ENCODE results near the gene ELANE.
"Not testable (repeated sequence)": the region's sequence is repeated elsewhere in the genome, so short reads cannot be mapped to it uniquely, and the experiment has no call there.

ELANE gene

DNA sequence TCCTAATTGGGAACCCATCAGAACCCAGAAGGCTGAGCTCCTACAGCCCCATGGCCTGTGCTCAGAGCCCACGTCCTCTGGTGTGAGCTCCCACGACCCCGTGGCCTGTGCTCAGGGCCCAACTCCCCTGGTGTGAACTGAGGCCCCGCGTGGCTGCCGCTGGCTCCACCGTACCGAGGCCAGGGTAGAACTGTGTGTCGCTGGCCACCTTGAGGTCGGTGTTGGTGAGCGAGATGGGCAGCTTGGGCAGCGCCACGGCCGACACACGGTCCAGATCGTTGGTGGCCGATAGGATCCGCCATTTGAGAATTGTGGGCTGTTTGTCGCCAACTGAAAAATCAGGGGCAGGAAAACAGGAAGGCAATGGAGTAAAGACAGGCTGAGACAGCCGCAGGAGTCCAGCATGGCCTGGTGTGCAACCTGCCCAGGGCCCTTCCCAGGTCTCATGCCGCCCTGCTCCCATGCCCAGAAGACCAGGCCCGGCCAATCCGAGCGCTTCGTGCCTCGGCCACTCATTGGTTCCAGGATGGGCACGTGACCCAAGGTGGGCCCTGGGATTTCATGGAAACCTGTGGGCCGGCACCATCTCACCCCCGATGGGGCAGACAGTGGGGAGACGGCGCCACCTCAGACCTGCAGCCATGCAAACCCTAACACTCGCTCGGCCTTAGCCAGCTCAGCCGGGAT is 29.4 kb downstream of the ELANE start:
- DNase-seq = no peak

DNA sequence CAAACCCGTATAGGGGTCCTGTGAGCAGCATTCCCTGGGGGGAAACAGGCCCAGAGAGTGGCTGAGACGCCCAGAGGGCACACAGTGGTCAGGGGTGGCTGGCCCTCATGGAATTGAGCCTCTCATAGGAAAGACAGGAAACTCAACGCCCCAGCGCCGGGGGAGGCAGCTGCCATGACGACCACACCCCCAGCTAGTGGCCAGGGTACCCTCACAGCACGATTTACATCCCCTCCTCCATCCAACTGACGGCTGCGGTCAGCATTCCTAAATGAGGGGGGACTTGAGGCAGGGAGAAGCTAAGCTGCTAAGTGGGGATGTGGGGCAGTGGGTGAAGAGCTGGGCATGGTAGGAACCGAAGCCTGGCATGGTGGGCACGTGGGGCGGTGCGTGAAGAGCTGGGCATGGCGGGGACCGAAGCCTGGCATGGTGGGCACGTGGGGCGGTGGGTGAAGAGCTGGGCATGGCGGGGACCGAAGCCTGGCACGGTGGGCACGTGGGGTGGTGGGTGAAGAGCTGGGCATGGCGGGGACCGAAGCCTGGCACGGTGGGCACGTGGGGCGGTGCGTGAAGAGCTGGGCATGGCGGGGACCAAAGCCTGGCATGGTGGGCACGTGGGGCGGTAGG is 30.9 kb downstream of the ELANE start:
- no peak for DNase-seq

- DNase-seq = no peak
These were observed 31.6 kb downstream of the ELANE start for GRCh38 chr19:883661-884211.

DNA sequence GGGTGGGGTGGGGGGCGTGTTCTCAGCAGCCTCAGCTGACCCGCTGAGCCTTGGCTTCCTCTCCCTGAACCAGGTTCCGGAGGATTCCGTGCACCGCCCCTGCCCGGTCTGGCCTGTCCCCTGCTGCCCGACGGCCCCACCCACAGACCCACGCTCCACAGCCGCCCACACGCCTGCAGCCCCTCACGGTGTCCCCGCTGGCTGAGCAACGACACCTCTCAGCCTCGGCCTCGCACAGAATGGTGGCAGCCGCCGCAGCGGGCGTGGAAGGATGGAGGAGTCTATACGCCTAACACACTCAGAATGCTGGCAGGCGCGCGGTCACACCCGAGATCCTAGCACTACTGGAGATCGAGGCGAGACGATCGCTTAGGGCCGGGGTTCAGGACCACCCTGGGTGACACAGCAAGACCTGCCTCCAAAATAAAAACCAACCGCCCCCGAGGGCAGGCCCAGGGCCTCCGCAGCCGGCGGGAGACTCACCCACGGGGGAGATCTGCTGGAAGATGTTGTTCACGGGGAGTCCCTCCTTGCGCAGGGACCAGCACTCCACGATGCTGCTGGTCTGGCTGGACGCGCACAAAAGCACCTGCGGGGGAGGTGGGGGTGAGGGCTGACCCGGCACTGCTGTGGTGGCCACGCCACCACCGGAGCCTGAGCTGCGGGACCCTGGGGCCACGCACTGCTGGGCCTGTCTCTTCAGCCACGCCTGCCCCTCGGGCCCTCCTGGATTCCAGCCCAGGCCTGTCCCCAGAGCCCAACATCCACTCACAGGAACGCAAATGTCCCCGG is 32.5 kb downstream of the ELANE start:
- DNase-seq = no peak

DNA sequence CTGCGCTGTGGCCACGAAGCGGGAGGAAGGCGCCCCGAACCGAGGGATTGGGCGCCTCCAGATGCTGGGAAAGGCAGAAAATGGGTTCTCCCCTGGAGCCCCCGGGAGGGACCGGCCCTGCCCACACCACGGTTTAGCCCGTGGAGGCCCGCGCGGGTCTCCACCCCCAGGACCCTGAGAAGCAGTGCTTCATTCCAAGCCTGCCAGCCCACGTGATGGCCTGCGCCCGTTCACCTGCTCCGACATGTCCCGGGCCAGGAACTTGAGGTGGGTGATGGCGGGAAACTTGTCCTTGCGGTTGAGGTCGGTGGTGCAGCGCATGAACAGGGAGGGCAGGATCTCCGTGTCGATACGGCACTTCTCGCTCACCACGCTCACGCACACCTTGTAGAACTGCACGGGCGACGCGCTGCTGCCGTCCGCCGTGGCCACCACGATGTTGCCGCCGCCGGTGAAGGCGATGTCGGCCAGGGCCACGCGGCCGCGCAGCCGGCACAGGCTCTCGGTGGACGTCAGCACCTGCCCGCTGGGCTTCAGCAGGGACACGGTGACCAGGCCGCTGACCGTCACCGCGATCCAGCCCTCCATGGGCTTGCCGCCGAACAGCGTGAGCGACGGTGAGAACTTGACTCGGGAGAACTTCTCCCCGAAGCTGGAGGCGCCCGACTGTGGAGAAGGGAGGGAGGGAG is 33.6 kb downstream of the ELANE start:
- DNase-seq = no peak

DNA sequence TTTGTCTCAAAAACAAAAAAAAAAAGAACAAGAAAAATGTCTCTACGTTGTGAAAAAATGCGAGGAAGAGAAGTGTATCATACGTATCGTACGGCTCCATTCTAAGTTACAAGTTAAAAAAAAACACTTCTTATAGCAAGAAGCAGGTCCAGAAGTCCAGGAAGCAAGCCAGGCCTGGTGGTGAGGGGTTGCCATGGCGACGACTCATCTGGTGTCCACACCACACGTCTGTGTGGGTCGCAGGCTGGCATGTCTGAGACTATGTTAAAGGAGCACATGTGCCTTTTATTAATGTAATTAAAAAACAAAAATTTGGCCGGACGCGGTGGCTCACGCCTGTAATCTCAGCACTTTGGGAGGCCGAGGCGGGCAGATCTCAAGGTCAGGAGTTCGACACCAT is 35.0 kb downstream of the ELANE start:
- no peak for DNase-seq

DNA sequence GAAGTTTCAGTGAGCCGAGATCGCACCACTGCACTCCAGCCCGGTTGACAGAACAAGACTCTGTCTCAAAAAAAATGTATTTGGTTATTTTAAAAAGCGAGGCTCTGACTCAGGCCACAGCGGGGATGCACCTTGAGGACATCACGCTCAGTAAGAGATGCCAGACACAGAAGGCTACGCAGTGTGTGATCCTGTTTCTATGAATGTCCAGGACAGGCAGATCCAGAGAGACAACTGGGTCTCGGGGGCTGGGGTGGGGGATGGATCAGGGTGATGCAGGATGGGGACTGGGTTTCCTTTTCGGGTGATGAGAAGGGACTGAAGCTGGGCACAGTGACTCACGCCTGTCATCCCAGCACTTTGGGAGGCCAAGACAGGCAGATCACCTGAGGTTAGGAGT is 35.5 kb downstream of the ELANE start:
- DNase-seq = no peak

- DNase-seq = peak; percentile 62 to 65
These were observed 36.7 kb downstream of the ELANE start for GRCh38 chr19:888581-889385.

- no peak for DNase-seq
These were observed 37.7 kb downstream of the ELANE start for GRCh38 chr19:889662-890295.

- no peak for DNase-seq
These were observed 38.7 kb downstream of the ELANE start for GRCh38 chr19:890831-891230.

DNA sequence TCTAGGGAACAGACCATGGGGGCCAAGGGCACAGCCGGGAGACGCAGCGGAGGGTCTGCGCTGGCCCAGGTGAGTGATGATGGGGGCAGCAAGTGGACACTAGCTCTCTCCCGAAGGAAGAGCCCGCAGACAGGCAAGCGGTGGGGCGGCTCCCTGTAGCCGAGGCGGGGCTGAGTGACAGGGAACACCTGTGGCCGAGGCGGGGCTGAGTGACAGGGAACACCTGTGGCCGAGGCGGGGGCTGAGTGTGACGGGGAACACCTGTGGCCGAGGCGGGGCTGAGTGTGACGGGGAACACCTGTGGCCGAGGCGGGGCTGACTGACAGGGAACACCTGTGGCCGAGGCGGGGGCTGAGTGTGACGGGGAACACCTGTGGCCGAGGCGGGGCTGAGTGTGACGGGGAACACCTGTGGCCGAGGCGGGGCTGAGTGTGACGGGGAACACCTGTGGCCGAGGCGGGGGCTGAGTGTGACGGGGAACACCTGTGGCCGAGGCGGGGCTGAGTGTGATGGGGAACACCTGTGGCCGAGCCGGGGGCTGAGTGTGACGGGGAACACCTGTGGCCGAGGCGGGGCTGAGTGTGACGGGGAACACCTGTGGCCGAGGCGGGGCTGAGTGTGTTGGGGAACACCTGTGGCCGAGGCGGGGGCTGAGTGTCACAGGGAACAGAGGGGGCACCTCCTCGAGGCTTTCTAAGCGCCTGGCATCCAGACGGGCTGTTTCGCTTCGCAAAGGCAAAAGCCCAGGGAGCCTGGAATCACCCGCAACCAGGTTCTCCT is 39.5 kb downstream of the ELANE start:
- not testable (repeated sequence) for DNase-seq

DNA sequence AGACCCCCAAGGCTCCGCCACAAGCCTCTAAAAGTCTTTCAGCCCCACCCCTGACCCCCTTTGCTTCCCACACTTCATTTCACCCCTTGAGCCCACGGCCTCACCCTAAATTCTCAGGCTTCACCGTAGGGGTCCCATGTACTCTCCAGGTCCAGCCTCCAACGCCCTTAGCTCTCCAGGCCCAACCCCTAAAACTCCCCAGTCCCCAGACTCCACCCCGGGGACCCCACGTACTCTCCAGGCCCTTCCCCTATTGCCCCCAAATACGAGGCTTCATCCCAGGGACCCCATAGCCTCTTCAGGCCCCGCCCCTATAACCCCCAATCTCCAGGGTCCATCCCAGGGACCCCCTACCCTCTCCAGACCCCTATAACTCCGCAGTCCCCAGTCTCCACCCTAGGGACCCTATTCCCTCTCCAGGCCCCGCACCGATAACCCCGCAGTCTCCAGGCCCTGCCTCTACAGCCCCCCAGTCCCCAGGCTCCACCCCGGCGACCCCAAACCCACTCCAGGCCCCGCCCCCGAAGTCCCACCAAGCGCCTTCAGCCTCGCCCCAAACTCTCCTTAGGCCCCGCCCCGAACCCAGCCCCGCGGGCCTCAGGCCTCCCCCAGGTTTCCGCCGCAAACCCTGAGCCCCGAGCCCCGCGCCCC is 40.3 kb downstream of the ELANE start:
- no peak for DNase-seq

DNA sequence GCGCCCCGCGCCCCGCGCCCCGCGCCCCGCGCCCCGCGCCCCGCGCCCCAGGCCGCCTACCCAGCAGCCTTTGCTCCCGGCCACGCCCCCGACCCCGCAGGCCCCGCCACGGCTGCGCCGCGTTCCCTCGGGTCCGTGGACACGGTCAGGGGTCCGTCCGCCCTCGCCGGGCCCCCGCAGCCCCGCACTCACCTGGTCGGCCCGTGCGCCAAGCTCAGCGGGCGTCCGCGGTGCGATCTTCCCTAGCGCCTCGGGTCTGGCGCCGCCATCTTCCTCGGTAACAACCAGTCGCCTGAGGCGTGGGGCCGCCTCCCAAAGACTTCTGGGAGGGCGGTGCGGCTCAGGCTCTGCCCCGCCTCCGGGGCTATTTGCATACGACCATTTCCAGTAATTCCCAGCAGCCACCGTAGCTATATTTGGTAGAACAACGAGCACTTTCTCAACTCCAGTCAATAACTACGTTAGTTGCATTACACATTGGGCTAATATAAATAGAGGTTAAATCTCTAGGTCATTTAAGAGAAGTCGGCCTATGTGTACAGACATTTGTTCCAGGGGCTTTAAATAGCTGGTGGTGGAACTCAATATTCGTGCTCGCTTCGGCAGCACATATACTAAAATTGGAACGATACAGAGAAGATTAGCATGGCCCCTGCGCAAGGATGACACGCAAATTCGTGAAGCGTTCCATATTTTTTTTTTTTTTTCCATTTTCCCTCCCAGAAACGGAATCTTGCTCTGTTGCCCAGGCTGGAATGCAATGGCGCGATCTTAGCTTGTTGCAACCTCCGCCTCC is 41.0 kb downstream of the ELANE start, which contains the start of the genes MED16 and RNU6-9:
Gene MED16, minus strand, starts transcription at position 294 of the 796 bp plus-strand sequence. CDS start 2,056 bp downstream, outside the sequence.
Gene RNU6-9, plus strand, starts transcription at position 591 of the 796 bp plus-strand sequence.
- DNase-seq = peak; percentile 92

GRCh38 chr19:896434-896833 is 44.3 kb downstream of the ELANE start:
- no peak for DNase-seq

- no peak for DNase-seq
These were observed 44.9 kb downstream of the ELANE start for GRCh38 chr19:896999-897398.

- no peak for DNase-seq
These were observed 45.4 kb downstream of the ELANE start for GRCh38 chr19:897442-898039.

DNA sequence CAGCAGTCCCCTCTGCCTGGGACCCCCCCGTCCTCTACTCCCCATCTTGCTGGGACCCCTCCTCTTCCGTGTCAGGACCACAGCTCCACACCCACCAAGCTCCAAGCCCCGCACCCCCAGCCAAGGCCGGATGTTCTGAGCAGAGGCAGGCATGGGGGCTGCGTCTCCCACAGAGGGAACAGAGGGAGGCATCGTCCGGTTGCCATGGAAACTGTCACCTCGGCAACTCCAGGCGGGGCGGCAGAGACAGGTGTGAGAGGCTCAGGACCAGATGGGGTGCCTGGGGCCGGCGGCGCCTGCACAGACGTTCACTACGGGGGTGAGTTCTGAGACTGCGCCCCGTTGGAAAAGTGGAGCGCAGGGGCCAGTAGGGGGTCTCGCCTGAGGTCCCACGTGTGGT is 46.6 kb downstream of the ELANE start:
- peak in 1 of 2 experiments; percentile 49 for DNase-seq

DNA sequence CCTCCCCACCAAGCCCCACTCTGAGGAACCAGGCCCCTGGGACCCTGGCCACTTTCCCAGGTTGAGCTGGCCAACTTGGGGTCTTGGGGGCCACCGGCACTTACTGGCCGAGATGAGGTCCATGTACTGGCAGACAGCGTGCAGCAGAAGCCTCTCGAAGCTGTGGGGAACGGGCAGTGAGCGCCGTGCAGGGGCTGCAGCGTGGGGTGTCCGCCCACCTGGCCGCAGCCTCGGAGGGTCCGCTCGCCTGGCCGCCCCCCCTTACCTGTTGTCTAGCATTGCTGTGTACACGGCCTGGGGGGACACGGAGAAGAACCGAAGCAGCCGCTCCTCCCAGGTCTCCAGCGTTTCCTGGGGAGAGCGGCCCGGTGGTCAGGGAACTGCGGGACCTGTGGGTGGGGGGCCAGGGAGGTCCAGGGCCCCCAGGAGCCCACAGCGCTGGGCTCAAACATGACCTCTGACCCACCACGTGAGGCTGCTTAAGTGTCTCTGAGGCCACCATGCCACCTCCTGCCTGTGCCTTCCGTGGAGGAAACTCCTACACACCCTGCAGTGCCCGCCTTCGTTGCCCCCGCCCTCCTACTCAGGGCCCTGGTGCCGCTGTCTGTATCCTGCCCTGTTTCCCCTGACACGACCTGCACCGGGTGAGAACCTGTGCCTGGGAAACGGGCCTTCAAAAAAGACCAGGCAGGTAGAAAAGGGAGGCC is 47.4 kb downstream of the ELANE start:
- no peak for DNase-seq

Data from activated T-cell treated with anti-CD3 and anti-CD28 coated beads, Interleukin-2, amount 50 U/mL, for 48 hours (primary cell).